T-helper 2 cell treated with Interferon-gamma antibody and Interleukin-4, amounts not matched to agents 5 μg/mL and 100 μg/mL, for 36 hours (primary cell): ENCODE measurements around the gene TNIP1.
A peak's percentile ranks its signal among the peaks of the same experiment; 100 is the strongest.

Source experiments
- DNase-seq: peaks from one replicate; pipeline ENCODE4 v3.0.0; 2021; ENCODE audit warnings: low spot score
- H3K27ac Mint-ChIP-seq: one replicate; pipeline ENCODE4 v1.8.0; 2021; ENCODE audit warnings: mild to moderate bottlenecking, mixed read lengths
- H3K27me3 Mint-ChIP-seq: one replicate; pipeline ENCODE4 v1.8.0; 2021; ENCODE audit warnings: low read depth, mixed read lengths
- H3K36me3 Mint-ChIP-seq: one replicate; pipeline ENCODE4 v1.8.0; 2021; ENCODE audit warnings: low read depth, mixed read lengths
- H3K4me1 Mint-ChIP-seq: one replicate; pipeline ENCODE4 v1.8.0; 2021; ENCODE audit warnings: low read depth, mixed read lengths
- H3K4me3 Mint-ChIP-seq: one replicate; pipeline ENCODE4 v1.8.0; 2022; ENCODE audit warnings: mild to moderate bottlenecking, moderate library complexity, mixed read lengths
- H3K9me3 Mint-ChIP-seq: one replicate; pipeline ENCODE4 v1.8.0; 2021; ENCODE audit warnings: mixed read lengths

TNIP1 gene

GRCh38 chr5:151097820-151098767 lies 17.3 kb upstream of the TNIP1 start:
- peak overlapping the region; percentile 84 for H3K27ac Mint-ChIP-seq
- peaks cover 69% of the 10 kb centered on the region for H3K4me1 Mint-ChIP-seq
- peak overlapping the region; percentile 53 for H3K4me3 Mint-ChIP-seq
- no peaks in the 10 kb centered on the region for H3K9me3 Mint-ChIP-seq
- H3K27me3 Mint-ChIP-seq, result no peaks in the 10 kb centered on the region
- peak; percentile 40 for DNase-seq
- H3K36me3 Mint-ChIP-seq, result peaks cover 50% of the 10 kb centered on the region

DNA sequence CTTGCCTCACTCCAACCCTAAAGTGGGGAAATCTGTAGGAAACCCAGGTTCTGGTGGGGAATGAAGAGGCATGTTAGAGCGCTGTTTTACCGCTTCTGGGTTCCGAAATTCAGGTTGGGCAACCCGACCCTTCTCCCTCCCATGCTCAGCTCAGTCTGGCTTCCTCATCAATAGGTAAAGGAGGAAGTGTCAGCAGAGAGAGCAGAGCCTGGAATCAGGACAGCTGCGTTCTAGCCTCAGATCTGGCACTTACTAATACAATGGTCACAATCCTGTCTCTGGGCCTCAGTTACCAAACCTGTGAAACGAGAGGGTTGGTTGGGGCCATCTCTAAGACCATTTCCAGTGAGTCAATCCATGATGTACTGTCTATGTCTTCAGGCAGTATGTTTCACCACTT lies 16.2 kb upstream of the TNIP1 start:
- Mint-ChIP-seq H3K27me3 (no peaks in the 10 kb centered on the region), H3K4me1 (peaks cover 74% of the 10 kb centered on the region), H3K27ac (no peak overlapping the region), H3K4me3 (no peak overlapping the region), H3K9me3 (no peaks in the 10 kb centered on the region), H3K36me3 (peaks cover 44% of the 10 kb centered on the region)
- DNase-seq, result no peak

GRCh38 chr5:151096001-151096373 lies 15.2 kb upstream of the TNIP1 start:
- Mint-ChIP-seq H3K27me3 (no peaks in the 10 kb centered on the region), H3K4me1 (peaks cover 77% of the 10 kb centered on the region), H3K9me3 (no peaks in the 10 kb centered on the region), H3K27ac (peak overlapping the region; percentile 32), H3K36me3 (peaks cover 41% of the 10 kb centered on the region), H3K4me3 (peak overlapping the region; percentile 18)
- no peak for DNase-seq

GRCh38 chr5:151095341-151096000 lies 14.6 kb upstream of the TNIP1 start:
- Mint-ChIP-seq H3K4me1 (peaks cover 76% of the 10 kb centered on the region), H3K27me3 (no peaks in the 10 kb centered on the region), H3K4me3 (peak overlapping the region; percentile 18), H3K9me3 (no peaks in the 10 kb centered on the region), H3K36me3 (peaks cover 36% of the 10 kb centered on the region), H3K27ac (peak overlapping the region; percentile 32)
- DNase-seq, result no peak

- Mint-ChIP-seq H3K36me3 (peaks cover 29% of the 10 kb centered on the region), H3K9me3 (no peaks in the 10 kb centered on the region), H3K27ac (peak overlapping the region; percentile 89), H3K4me3 (peak overlapping the region; percentile 74), H3K27me3 (no peaks in the 10 kb centered on the region), H3K4me1 (peaks cover 71% of the 10 kb centered on the region)
- DNase-seq, result no peak
Measured at GRCh38 chr5:151094852-151095245, 14.0 kb upstream of the TNIP1 start.

GRCh38 chr5:151094030-151094851 lies 13.4 kb upstream of the TNIP1 start:
- peak; percentile 81 for DNase-seq
- Mint-ChIP-seq H3K4me3 (peak overlapping the region; percentile 72), H3K4me1 (peaks cover 67% of the 10 kb centered on the region), H3K9me3 (no peaks in the 10 kb centered on the region), H3K27me3 (no peaks in the 10 kb centered on the region), H3K27ac (peak overlapping the region; percentile 89), H3K36me3 (peaks cover 24% of the 10 kb centered on the region)

GRCh38 chr5:151093476-151093889 lies 12.6 kb upstream of the TNIP1 start:
- H3K9me3 Mint-ChIP-seq, result no peaks in the 10 kb centered on the region
- peaks cover 19% of the 10 kb centered on the region for H3K36me3 Mint-ChIP-seq
- peaks cover 62% of the 10 kb centered on the region for H3K4me1 Mint-ChIP-seq
- peak overlapping the region; percentile 72 for H3K4me3 Mint-ChIP-seq
- H3K27me3 Mint-ChIP-seq, result no peaks in the 10 kb centered on the region
- peak; percentile 22 for DNase-seq
- peak overlapping the region; percentile 89 for H3K27ac Mint-ChIP-seq

DNA sequence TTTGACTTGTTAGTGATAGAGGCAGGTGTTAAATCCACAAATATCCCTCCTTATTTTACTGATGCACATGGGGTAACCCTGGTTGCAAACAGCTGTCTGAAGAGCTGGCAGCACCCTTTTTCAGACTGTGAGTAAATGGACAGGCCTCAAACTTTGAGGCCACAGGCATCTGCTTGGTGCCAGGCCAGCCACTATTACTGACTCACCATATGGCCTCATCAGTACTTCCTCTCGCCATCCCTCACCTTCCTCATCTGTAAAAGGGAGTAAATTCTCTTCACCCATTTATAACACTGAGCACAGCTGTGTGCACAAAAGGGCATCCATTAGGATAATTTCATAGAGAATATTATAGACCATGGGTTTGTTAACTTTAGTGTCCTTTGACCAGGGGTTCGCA lies 11.9 kb upstream of the TNIP1 start:
- no peaks in the 10 kb centered on the region for H3K9me3 Mint-ChIP-seq
- DNase-seq, result no peak
- H3K27me3 Mint-ChIP-seq, result no peaks in the 10 kb centered on the region
- no peak overlapping the region for H3K4me3 Mint-ChIP-seq
- no peak overlapping the region for H3K27ac Mint-ChIP-seq
- peaks cover 56% of the 10 kb centered on the region for H3K4me1 Mint-ChIP-seq
- peaks cover 17% of the 10 kb centered on the region for H3K36me3 Mint-ChIP-seq

DNA sequence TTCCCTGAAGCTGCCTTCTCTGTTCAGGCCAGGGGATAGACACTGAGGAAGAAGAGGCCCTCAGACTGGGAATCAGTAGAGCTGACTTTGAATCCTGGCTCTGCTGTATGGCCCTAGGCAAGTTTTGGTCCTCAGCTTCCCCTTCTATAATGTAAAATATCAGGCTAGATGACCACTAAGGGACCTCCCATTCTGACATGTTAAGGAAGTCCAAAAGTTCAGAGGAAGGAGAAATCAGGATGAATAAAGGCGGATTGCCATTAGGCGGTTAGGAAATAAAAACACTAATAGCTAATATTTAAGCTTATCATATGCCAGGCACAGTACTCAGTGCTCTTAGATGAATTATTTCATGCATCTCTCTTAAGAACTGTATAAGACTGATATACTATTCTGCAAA lies 8.9 kb upstream of the TNIP1 start:
- Mint-ChIP-seq H3K36me3 (peaks cover 7% of the 10 kb centered on the region), H3K4me3 (no peak overlapping the region), H3K27me3 (no peaks in the 10 kb centered on the region), H3K9me3 (no peaks in the 10 kb centered on the region), H3K27ac (no peak overlapping the region), H3K4me1 (peaks cover 53% of the 10 kb centered on the region)
- no peak for DNase-seq

DNA sequence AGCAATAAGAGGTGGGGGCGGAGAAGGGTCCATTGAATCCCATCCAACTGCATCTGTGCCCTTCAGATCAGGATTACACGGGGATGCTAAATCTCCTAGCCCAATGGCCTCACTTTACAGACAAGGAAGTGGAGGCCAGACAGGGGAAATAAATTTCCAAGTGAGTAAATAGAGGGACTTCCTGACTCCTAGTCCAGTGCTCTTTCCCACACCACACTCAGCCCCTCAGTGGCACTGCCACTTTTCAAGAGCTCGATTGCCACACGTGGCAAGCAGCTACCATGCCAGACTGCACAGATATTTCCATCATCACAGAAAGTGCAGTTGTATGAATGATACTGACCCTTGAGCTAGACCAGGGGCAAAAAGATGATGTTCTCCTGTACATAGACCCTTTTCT lies 8.2 kb upstream of the TNIP1 start:
- H3K36me3 Mint-ChIP-seq, result peaks cover 5% of the 10 kb centered on the region
- DNase-seq, result no peak
- H3K27me3 Mint-ChIP-seq, result no peaks in the 10 kb centered on the region
- H3K4me1 Mint-ChIP-seq, result peaks cover 51% of the 10 kb centered on the region
- no peak overlapping the region for H3K4me3 Mint-ChIP-seq
- H3K9me3 Mint-ChIP-seq, result no peaks in the 10 kb centered on the region
- H3K27ac Mint-ChIP-seq, result no peak overlapping the region

- DNase-seq, result no peak
- H3K36me3 Mint-ChIP-seq, result peaks cover 7% of the 10 kb centered on the region
- peak overlapping the region; percentile 51 for H3K27ac Mint-ChIP-seq
- H3K4me1 Mint-ChIP-seq, result peaks cover 51% of the 10 kb centered on the region
- no peaks in the 10 kb centered on the region for H3K27me3 Mint-ChIP-seq
- H3K9me3 Mint-ChIP-seq, result no peaks in the 10 kb centered on the region
- peak overlapping the region; percentile 39 for H3K4me3 Mint-ChIP-seq
Measured at GRCh38 chr5:151087486-151087885, 6.7 kb upstream of the TNIP1 start.

DNA sequence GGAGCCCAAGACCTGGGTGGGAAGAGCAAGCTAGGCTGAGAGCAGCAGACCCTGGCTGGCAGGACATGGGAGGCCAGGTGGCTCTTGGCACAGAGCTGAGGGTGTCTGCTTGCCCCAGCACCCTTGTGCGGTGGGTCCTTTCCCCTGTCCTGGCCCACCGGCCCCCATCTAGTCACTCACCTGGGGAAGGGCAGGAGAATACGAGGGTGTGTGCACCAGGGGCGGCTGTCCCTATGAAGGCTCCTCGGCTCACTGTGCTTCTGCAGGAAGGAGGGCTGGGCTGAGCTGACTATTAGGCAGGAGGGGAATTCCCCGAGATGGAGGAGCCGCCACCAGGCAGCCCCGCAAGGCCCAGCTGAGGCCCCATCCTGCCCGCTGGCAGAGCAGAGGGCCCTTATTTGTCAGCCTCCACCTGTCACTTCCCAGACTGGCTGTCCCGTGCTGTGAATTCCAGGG lies 6.1 kb upstream of the TNIP1 start:
- H3K36me3 Mint-ChIP-seq, result peaks cover 6% of the 10 kb centered on the region
- peak; percentile 66 for DNase-seq
- peak overlapping the region; percentile 56 for H3K27ac Mint-ChIP-seq
- no peaks in the 10 kb centered on the region for H3K27me3 Mint-ChIP-seq
- peaks cover 55% of the 10 kb centered on the region for H3K4me1 Mint-ChIP-seq
- H3K4me3 Mint-ChIP-seq, result peak overlapping the region; percentile 76
- H3K9me3 Mint-ChIP-seq, result no peaks in the 10 kb centered on the region

DNA sequence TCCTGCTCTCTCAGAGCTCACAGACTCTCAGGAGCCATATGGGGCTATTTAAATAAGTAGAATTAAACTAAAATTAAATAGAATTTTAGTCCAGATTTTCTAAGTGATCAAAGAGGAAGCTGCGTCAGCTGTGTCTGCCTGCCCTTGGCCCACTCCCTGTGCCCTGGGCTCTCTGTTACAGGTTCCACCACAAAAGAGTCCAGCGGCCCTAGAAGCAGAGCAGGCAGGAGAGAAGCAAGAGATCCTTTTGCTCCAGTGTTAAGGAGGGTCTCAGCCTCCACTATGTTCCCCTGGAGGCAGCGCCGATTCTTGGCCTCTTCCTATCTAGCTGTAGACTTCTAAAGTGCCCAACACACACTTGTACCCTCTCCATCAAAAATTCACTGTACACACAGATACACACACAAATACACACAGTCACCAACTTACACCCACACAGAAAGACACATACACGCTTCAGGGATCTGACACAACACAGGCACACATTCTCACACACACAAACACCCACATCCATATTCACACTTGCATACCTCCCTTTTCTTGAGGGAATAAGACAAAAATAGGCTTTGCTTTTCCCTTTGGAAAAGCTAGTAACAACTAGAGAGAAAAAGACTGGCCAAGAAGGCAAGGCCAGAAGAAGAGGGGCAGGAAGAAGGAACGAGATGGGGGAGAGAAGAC lies 5.5 kb upstream of the TNIP1 start:
- no peaks in the 10 kb centered on the region for H3K9me3 Mint-ChIP-seq
- peaks cover 51% of the 10 kb centered on the region for H3K4me1 Mint-ChIP-seq
- peak overlapping the region; percentile 85 for H3K27ac Mint-ChIP-seq
- DNase-seq, result no peak
- H3K4me3 Mint-ChIP-seq, result peak overlapping the region; percentile 76
- H3K27me3 Mint-ChIP-seq, result no peaks in the 10 kb centered on the region
- peaks cover 3% of the 10 kb centered on the region for H3K36me3 Mint-ChIP-seq
